ENCODE measurements around the gene ACKR3.

ACKR3 gene

DNA sequence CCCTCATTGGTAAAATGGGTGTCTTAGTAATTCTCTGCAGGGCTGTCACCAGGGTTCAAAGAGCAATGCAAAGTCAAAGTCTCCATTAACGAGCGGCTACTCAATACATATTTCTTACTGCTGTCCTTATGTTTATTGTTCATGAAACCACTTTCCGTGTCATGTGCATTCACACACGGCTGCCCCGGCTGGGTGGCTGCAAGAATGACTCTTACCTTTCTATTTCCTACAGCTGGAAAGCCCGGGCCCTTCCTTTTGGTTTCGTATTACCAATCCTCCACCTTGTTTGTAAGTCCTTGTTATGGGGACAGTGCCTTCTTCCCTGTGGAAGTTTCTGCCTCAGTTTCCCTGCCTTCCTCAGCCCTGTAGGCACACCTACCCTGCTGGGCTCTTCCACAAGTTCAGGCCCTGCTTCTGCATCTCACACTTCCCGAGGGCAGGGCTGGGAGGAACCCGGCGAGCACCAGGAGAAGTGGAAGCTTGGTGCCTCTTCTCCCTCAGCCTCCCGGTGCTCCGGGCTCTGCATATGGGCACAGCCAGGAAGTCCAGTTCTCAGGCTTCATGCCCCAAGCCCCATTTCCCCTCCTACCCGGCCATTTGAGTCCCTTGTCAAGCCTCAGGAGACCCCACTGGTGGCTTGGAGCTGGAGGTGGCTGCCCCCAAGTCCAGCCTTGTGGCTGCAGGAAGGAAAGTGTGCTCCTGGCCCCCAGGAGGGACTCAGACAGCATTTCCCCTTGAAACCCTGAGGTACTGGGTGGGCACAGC is 18.7 kb upstream of the ACKR3 start:
- no peak overlapping the region for H3K4me3 ChIP-seq (replicated peaks; ENCODE audit: insufficient read depth, low read length)
- no peaks in the 10 kb centered on the region for H3K27me3 ChIP-seq (ENCODE audit: insufficient read depth, poor library complexity, severe bottlenecking)
- TF ChIP-seq GABPA (IDR thresholded peaks at IDR 0.05; ENCODE audit: low read depth) (no peak), SPI1 (IDR thresholded peaks at IDR 0.05; ENCODE audit: borderline replicate concordance, low read depth) (no peak), POLR2AphosphoS5 (IDR thresholded peaks at IDR 0.05; ENCODE audit: low read depth) (no peak)
- TF ChIP-seq, protein P1, sequence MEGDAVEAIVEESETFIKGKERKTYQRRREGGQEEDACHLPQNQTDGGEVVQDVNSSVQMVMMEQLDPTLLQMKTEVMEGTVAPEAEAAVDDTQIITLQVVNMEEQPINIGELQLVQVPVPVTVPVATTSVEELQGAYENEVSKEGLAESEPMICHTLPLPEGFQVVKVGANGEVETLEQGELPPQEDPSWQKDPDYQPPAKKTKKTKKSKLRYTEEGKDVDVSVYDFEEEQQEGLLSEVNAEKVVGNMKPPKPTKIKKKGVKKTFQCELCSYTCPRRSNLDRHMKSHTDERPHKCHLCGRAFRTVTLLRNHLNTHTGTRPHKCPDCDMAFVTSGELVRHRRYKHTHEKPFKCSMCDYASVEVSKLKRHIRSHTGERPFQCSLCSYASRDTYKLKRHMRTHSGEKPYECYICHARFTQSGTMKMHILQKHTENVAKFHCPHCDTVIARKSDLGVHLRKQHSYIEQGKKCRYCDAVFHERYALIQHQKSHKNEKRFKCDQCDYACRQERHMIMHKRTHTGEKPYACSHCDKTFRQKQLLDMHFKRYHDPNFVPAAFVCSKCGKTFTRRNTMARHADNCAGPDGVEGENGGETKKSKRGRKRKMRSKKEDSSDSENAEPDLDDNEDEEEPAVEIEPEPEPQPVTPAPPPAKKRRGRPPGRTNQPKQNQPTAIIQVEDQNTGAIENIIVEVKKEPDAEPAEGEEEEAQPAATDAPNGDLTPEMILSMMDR (IDR thresholded peaks at IDR 0.05; ENCODE audit: insufficient read depth, low read length): no peak
- TF ChIP-seq, protein P2, sequence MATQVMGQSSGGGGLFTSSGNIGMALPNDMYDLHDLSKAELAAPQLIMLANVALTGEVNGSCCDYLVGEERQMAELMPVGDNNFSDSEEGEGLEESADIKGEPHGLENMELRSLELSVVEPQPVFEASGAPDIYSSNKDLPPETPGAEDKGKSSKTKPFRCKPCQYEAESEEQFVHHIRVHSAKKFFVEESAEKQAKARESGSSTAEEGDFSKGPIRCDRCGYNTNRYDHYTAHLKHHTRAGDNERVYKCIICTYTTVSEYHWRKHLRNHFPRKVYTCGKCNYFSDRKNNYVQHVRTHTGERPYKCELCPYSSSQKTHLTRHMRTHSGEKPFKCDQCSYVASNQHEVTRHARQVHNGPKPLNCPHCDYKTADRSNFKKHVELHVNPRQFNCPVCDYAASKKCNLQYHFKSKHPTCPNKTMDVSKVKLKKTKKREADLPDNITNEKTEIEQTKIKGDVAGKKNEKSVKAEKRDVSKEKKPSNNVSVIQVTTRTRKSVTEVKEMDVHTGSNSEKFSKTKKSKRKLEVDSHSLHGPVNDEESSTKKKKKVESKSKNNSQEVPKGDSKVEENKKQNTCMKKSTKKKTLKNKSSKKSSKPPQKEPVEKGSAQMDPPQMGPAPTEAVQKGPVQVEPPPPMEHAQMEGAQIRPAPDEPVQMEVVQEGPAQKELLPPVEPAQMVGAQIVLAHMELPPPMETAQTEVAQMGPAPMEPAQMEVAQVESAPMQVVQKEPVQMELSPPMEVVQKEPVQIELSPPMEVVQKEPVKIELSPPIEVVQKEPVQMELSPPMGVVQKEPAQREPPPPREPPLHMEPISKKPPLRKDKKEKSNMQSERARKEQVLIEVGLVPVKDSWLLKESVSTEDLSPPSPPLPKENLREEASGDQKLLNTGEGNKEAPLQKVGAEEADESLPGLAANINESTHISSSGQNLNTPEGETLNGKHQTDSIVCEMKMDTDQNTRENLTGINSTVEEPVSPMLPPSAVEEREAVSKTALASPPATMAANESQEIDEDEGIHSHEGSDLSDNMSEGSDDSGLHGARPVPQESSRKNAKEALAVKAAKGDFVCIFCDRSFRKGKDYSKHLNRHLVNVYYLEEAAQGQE (IDR thresholded peaks at IDR 0.05; ENCODE audit: insufficient replicate concordance, low read depth): no peak

GRCh38 chr2:236551471-236552211 is 18.0 kb upstream of the ACKR3 start:
- Histone ChIP-seq H3K27me3 (ENCODE audit: insufficient read depth, poor library complexity, severe bottlenecking) (no peaks in the 10 kb centered on the region), H3K27ac (replicated peaks) (no peak overlapping the region), H3K4me3 (replicated peaks; ENCODE audit: insufficient read depth, low read length) (no peak overlapping the region)
- TF ChIP-seq, protein P1 (IDR thresholded peaks at IDR 0.05; ENCODE audit: insufficient read depth, low read length): no peak
- TF ChIP-seq, protein P2 (IDR thresholded peaks at IDR 0.05; ENCODE audit: insufficient replicate concordance, low read depth): no peak
- TF ChIP-seq GABPA (IDR thresholded peaks at IDR 0.05; ENCODE audit: low read depth) (no peak), POLR2AphosphoS5 (IDR thresholded peaks at IDR 0.05; ENCODE audit: low read depth) (no peak), SPI1 (IDR thresholded peaks at IDR 0.05; ENCODE audit: borderline replicate concordance, low read depth) (no peak)
- DNase-seq (ENCODE audit: low read depth in 1 of 2, low spot score in 1 of 2): no peak

More for the DNA sequence above, 18.7 kb upstream of the ACKR3 start:
- no peak overlapping the region for H3K27ac ChIP-seq (replicated peaks)
- DNase-seq (ENCODE audit: low read depth in 1 of 2, low spot score in 1 of 2): no peak

DNA sequence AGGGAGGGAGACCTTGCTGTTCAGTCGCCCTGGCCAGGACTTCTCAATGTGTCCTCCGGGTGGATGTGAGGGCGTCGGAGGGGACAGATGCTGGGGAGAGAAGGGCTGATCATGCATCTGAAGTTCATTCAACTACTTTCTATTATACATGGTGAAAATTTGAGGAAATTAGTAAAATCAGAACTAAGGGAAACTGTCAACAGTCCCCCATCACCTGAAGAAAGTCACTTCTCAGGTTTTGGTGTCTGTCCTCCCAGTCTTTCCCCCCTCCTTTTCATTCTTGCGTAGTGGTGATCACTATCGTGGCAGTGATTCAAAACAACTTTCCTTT is 17.4 kb upstream of the ACKR3 start:
- TF ChIP-seq, protein P1 (IDR thresholded peaks at IDR 0.05; ENCODE audit: insufficient read depth, low read length): no peak
- TF ChIP-seq, protein P2 (IDR thresholded peaks at IDR 0.05; ENCODE audit: insufficient replicate concordance, low read depth): no peak
- TF ChIP-seq SPI1 (IDR thresholded peaks at IDR 0.05; ENCODE audit: borderline replicate concordance, low read depth) (no peak), GABPA (IDR thresholded peaks at IDR 0.05; ENCODE audit: low read depth) (no peak), POLR2AphosphoS5 (IDR thresholded peaks at IDR 0.05; ENCODE audit: low read depth) (no peak)
- no peak for DNase-seq (ENCODE audit: low read depth in 1 of 2, low spot score in 1 of 2)
- no peak overlapping the region for H3K27ac ChIP-seq (replicated peaks)
- no peak overlapping the region for H3K4me3 ChIP-seq (replicated peaks; ENCODE audit: insufficient read depth, low read length)
- H3K27me3 ChIP-seq (ENCODE audit: insufficient read depth, poor library complexity, severe bottlenecking): no peaks in the 10 kb centered on the region
